Vagina (tissue), 2 donors: Measurements from ENCODE around the gene ANKRD36B.

Experiments used
- CTCF ChIP-seq, 3 experiments: fragments of 450-650 bp in 2 of 3; fragments of 200-600 bp in 1 of 3; sonication (generic) in 1 of 3; IDR thresholded peaks; one replicate each; pipeline ENCODE4 v1.5.1; 2017 to 2019; ENCODE audit warnings: antibody characterized with exemption in 3 of 3, mild to moderate bottlenecking in 2 of 3, moderate library complexity in 2 of 3
- POLR2A ChIP-seq, 2 donors: fragments of 450-650 bp; IDR thresholded peaks; one replicate each; pipeline ENCODE4 v1.6.1; 2017; ENCODE audit warnings: antibody characterized with exemption in 2 of 2, mild to moderate bottlenecking in 2 of 2, moderate library complexity in 2 of 2
- POLR2AphosphoS5 ChIP-seq, 2 donors: sonication (generic); formaldehyde crosslinking; IDR thresholded peaks; one replicate each; pipeline ENCODE4 v1.9.0; 2017; ENCODE audit warnings: antibody characterized with exemption in 2 of 2, mild to moderate bottlenecking in 2 of 2, low read depth in 1 of 2; ENCODE audit not compliant: insufficient read depth in 1 of 2

- no peak for TF ChIP-seq CTCF (IDR thresholded peaks at IDR 0.05)
- TF ChIP-seq POLR2AphosphoS5 (IDR thresholded peaks at IDR 0.05; ENCODE audit: insufficient read depth in 1 of 2, low read depth in 1 of 2), result no peak
- no peak for TF ChIP-seq POLR2A (IDR thresholded peaks at IDR 0.05)
Measured at GRCh38 chr2:97546711-97547110, 43.0 kb downstream of the ANKRD36B start.
